Epidermal melanocyte (primary cell): Measurements from ENCODE around the gene SYCP1.
"Not testable (repeated sequence)": the region's sequence is repeated elsewhere in the genome, so short reads cannot be mapped to it uniquely, and the experiment has no call there.

Source experiments
- DNase-seq: peaks from one replicate; pipeline ENCODE4 v3.0.0; 2011; ENCODE audit warnings: low spot score; ENCODE audit not compliant: insufficient read length

The SYCP1 gene, protein sequence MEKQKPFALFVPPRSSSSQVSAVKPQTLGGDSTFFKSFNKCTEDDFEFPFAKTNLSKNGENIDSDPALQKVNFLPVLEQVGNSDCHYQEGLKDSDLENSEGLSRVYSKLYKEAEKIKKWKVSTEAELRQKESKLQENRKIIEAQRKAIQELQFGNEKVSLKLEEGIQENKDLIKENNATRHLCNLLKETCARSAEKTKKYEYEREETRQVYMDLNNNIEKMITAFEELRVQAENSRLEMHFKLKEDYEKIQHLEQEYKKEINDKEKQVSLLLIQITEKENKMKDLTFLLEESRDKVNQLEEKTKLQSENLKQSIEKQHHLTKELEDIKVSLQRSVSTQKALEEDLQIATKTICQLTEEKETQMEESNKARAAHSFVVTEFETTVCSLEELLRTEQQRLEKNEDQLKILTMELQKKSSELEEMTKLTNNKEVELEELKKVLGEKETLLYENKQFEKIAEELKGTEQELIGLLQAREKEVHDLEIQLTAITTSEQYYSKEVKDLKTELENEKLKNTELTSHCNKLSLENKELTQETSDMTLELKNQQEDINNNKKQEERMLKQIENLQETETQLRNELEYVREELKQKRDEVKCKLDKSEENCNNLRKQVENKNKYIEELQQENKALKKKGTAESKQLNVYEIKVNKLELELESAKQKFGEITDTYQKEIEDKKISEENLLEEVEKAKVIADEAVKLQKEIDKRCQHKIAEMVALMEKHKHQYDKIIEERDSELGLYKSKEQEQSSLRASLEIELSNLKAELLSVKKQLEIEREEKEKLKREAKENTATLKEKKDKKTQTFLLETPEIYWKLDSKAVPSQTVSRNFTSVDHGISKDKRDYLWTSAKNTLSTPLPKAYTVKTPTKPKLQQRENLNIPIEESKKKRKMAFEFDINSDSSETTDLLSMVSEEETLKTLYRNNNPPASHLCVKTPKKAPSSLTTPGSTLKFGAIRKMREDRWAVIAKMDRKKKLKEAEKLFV

GRCh38 chr1:114854693-114855320, at the start of gene SYCP1:
TSS of gene SYCP1 (plus strand) at chr1:114854863. CDS start at chr1:114855465, 602 bp downstream.
- no peak for DNase-seq

GRCh38 chr1:114819869-114820268, 34.8 kb upstream of the SYCP1 start:
- DNase-seq, result no peak

DNA sequence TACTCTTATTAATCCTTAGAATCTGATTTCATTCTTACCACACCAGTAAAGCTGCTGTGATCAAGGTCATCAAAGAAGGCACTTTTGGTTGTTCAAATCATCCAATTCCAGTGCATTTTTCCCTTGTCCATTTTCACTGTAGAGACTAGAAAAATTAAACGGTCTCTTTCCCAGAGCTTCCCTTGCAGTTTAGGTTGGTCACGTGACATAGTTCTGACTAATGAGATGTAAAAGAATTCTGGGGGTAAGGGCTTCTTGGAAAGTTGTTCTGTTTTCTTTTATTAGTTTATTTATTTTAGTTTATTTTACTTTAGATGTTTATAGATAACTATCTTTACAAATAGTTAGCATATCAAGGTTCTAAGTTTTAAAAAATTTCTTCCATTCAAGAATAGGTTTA, 34.3 kb upstream of the SYCP1 start:
- no peak for DNase-seq

GRCh38 chr1:114821978-114822377, 32.7 kb upstream of the SYCP1 start:
- no peak for DNase-seq

DNA sequence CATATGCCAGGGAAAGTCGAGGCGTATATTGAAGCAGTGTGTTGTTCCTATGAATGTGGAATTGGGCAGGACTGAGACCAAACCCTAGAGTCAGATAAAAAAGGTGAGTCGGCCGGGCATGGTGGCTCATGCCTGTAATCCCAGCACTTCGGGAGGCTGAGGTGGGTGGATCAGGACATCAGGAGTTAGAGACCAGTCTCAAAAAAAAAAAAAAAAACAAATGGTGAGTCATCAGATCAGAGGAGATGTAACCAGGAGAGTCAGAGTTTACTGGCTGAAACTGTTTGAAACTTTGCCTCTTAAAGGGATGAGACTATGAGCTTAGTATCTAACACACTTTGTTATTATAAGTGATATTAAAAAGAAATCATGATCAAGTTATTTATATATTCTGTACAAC, 26.4 kb upstream of the SYCP1 start:
- no peak for DNase-seq

- DNase-seq, result not testable (repeated sequence)
Observed at GRCh38 chr1:114830075-114830474, 24.6 kb upstream of the SYCP1 start.

GRCh38 chr1:114831276-114831994, 23.2 kb upstream of the SYCP1 start:
- DNase-seq, result no peak

DNA sequence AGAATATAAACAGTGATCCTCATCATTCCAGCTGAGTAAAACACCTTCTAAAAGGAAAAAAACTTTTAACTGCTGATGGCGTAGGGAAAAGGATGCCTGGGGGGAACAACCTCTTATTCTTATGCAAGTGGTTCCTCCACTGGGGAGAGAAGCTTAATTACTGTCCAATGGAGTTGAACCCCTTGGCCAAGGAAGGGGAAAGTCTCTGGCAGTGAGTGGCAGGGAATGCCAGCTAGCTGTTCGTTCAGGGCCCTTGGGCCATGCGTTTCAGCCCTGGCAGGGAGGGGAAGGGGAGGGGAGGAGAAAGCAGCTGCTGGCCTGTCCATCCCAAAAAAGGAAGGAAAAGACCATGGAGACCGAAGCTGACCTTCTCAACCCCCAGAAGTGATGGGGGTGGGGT, 22.6 kb upstream of the SYCP1 start:
- DNase-seq, result no peak

GRCh38 chr1:114833421-114833820, 21.2 kb upstream of the SYCP1 start:
- DNase-seq, result no peak

- no peak for DNase-seq
Observed at GRCh38 chr1:114844270-114844669, 10.4 kb upstream of the SYCP1 start.

DNA sequence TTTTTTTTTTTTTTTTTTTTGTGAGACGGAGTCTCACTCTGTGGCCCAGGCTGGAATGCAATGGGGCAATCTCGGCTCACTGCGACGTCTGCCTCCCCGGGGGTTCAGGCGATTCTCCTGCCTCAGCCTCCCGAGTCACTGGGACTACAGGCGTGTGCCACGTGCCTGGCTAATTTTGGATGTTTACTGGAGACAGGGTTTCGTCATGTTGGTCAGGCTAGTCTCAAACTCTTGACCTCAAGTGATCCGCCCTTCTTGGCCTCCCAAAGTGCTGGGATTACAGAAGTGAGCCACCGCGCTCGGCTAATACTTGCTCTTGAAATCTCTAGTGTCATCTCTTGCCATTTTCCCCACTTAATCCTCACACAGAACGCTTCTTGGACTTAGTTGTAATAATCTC, 1.1 kb upstream of the SYCP1 start:
- no peak for DNase-seq

DNA sequence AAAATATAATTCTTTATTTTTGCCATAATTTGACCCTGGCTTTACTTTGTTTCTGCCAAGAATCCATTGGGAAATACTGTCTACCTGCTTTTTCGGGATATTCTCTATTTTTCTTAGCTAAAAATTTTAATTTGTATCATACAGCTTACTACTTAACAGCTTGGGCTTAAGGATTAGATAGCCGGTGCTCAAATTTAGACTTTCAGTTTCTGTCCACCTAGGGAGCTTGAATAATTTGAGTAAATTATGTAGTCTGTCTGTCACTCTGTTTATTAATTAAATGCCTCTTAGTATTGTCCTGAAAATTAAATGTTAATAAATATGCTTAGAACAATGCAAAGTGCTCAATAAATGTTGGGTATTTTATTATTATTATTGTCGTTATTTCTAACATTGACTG, 6.7 kb downstream of the SYCP1 start:
- no peak for DNase-seq

DNA sequence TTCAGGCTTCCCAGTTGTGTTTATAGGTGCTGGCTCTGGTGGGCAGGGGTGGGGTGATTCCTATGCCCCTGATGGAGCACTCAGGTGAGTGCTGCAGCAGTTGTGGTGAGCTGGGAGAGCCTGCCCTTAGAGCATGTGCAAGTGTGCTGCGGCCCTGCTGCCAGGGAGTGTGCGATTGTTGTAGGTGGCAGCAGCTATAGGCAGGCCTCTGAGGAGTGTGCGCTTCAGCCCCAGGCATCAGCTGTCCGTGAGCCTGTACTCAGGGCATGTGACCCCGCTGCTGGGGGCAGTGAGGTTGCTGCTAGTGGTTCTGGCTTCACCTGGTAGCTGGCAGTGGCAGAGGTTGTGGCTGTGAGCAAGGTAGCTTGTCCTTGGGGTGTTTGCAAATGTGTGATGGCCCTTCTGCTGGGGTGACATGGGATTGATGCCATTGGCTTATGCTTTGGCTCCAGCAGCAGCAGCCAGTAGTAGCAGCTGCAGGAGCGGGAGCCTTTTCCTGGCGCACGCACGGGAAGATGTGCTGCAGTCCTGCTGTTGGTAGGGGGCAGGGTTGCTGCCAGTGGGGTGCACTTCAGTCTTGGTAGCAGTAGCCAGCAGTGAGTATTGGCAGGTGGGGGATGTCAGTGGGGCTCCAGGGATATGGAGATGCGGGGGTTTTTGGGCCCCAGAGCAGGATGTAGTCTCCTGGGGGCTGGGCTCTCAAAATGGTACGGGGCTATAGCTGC, 37.7 kb downstream of the SYCP1 start:
- no peak for DNase-seq

GRCh38 chr1:114896795-114897194, 42.1 kb downstream of the SYCP1 start:
- no peak for DNase-seq

GRCh38 chr1:114901814-114902213, 47.2 kb downstream of the SYCP1 start:
- no peak for DNase-seq

- no peak for DNase-seq
Observed at GRCh38 chr1:114902343-114902742, 47.7 kb downstream of the SYCP1 start.

DNA sequence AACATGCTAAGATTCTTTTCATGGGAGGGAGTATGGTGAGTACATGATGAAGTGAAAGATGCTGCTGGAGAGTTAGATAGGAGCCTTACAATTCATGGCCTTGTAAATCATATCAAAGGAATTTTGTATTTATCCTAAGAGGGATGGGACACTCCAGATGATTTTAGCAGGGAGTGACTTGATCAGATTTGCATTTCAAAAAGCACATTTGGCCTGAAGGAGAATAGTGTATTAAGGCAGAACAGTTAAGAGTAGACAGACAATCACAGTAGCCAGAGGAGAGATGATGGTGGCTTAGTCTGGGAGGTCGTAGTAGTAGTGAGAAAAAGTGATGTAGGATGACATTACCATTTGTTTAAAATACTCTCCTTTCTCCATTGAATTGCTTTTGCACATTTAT, 48.8 kb downstream of the SYCP1 start:
- DNase-seq, result no peak

DNA sequence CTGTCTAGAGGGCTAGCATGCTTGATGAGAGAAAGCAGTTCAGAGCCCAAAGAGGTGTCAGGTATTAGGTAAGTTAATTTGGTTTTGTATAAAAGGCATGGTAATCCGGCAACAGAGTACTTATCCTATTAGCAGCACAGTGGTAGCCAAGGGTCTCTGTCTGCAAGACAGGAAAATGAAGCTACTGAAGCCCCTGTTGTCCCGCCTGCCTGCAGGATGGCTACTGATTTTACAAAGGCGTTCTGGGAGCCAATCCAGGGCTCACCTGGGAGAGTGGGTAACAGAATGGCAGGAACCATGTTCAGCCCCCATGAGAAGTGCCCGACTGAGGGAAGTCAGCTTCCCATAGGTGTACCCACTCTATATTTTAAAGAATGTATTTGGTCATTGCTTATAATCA, 61.1 kb downstream of the SYCP1 start:
- DNase-seq, result not testable (repeated sequence)

DNA sequence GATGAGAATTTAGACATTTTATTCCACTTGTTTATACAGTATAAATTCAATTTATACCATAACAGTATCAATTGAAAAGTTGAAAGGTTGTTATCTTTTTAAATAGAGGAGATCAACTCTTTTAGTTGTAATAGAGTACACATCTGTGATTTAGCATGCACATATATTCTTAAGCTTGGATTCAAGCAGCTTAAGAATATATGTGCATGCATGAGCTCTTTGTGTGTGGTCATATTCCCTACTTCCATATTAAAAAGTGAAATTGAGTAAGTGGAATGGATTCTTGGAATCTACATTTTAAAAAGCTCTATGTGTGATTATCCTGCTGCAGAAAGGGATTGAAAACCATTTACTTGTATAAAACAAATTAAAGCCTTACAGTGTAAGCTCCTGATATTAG, 71.9 kb downstream of the SYCP1 start:
- no peak for DNase-seq

DNA sequence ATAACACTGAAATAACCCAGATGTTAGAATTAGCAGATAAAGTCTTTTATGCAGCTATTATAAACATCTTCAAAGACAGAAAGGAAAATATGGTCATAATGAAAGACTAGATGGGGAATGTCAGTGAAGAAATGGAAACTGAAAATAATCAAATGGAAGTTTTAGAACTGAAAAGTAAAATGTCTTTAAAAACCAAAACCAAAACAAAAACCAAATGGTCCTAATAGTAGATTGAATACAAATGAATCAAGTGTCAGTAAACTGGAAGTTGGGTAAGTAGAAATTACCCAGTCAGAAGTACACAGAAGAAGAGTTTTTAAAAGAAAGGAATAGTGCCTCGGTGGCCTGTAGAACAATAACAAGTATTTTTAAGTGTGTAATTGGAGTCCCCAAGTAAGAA, 72.7 kb downstream of the SYCP1 start:
- no peak for DNase-seq

- DNase-seq, result no peak
Observed at GRCh38 chr1:114956570-114956969, 101.9 kb downstream of the SYCP1 start.
